IPS-NIHi7 (cell line): ENCODE data around the gene C11orf65.
"Not testable (repeated sequence)": the region's sequence is repeated elsewhere in the genome, so short reads cannot be mapped to it uniquely, and the experiment has no call there.

Experiments used
- DNase-seq: peaks from one replicate; pipeline ENCODE4 v3.0.0; 2012; ENCODE audit warnings: mixed read lengths; ENCODE audit errors: extremely low spot score

Gene C11orf65

GRCh38 chr11:108472681-108473080 lies 5.4 kb upstream of the C11orf65 start:
- DNase-seq, result no peak

GRCh38 chr11:108468478-108468864 lies 1.1 kb upstream of the C11orf65 start:
- no peak for DNase-seq

DNA sequence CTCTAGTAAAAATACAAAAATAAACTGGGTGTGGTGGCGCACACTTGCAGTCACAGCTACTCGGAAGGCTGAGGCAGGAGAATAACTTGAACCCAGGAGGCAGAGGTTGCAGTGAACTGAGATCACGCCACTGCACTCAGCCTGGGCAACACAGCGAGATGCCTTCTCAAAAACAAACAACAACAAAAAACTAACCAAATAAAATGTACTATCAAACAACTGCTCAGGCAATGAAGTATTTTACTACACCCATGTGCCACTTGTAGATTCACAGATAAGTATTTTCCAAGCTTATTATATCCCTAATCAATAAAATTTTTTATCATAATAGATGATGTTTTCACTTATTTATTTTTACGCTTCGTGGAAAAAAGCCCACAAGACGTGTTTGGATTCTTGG lies 924 bp downstream of the C11orf65 start:
- DNase-seq, result no peak

DNA sequence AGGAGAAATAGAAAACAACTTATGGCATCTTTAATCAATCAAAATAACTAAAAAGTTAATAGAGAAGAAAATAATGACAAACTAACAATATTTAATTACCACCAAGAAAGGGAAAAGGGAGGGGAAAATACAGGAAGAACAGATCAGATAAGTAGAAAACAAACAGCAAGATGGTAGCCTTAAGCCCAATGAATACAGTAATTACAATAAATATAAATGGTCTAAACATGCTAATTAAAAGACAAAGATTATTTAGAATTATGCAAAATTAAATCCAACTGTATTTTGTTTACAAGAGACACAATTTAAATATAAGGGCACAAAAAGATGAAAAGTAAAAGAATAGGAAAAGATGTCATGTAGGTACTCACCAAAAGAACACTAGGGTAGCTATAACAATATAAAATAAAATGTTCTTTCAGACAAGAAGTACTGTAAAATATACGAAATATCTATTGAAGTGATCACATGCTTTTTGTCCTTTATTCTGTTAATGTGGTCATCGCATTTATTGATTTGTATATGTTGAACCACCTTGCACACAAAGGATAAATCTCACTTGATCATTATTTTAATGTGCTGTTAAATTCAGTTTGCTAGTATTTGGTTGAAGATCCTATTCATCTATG lies 14.0 kb downstream of the C11orf65 start:
- no peak for DNase-seq

DNA sequence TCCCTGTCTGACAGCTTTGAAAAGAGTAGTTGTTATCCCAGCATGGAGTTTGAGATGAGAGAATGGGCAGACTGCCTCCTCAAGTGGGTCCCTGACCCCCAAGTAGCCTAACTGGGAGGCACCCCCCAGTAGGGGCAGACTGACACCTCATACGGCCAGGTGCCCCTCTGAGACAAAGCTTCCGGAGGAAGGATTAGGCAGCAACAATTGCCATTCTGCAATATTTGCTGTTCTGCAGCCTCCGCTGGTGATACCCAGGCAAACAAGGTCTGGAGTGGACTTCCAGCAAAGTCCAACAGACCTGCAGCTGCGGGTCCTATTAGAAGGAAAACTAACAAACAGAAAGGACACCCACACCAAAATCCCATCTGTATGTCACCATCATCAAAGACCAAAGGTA lies 25.9 kb downstream of the C11orf65 start:
- not testable (repeated sequence) for DNase-seq

GRCh38 chr11:108436594-108436993 lies 30.7 kb downstream of the C11orf65 start:
- no peak for DNase-seq

DNA sequence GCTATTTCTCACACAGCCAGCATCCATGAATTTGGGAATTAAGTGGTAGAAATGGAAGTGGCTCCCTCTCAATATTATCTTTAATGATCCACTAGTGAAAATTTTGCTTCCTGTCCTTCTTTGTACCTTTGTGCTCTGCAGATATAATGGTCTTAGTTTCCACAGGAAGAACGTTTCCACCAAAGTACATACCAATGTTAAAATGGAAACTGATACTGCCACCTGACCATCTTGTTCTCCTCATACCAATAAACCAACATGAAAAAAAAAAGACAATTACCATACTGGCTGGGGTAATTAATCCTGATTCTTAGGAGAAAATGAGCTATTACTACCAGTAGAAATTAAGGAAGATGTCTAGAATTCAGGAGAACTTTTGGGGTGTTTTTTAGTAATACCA lies 32.3 kb downstream of the C11orf65 start:
- DNase-seq, result no peak

GRCh38 chr11:108432783-108433182 lies 34.5 kb downstream of the C11orf65 start:
- DNase-seq, result no peak

- DNase-seq, result no peak
These were observed 35.3 kb downstream of the C11orf65 start for GRCh38 chr11:108431997-108432396.

GRCh38 chr11:108431370-108431769 lies 36.0 kb downstream of the C11orf65 start:
- DNase-seq, result no peak

DNA sequence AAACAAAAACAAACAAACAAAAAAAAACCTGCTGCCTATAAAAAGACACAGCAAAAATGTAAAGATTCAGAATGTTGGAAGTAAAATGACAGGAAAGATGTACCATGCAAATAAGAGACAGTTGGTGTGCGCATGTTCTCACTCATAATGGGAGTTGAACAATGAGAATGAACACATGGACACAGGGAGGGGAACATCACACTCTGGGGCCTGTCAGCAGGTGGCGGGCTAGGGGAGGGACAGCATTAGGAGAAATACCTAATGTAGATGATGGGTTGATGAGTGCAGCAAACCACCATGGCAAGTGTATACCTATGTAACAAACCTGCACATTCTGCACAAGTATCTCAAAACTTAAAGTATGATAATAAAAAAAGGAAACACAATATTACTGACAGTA lies 49.8 kb downstream of the C11orf65 start:
- DNase-seq, result not testable (repeated sequence)

DNA sequence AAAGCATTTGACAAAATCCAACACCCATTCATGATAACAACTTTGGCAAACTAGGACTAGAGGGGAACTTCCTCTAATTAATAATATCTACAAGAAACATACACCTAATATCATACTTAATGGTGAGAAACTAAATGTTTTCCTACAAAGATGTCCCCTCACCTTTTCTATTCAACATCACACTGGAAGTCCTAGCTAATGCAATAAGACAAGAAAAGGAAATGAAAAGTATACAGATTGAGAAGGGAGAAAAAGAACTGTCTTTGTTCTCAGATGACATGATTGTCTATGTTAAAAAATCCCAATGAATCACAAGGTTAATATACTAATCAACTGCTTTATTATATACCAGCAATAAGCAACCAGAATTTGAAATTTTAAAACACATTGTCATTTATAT lies 52.4 kb downstream of the C11orf65 start:
- DNase-seq, result no peak

DNA sequence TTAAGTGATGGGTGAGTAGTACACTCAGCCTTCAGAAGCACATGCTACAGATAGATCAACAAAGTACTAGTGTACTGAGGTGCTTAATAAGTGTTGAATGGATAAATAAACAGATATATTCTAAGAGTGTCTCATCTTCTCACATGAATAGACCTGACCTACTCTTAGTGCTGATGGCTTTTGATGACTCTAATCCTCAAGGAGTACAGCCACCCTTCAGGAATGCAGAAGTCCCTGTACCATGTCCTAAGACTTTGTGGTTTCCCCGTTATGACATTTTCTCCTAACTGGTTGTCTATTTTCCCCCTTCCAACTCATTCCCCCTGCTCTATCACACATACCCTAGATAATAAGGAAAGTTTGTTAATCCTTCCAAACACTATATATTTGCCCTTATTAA lies 61.6 kb downstream of the C11orf65 start:
- DNase-seq, result no peak

DNA sequence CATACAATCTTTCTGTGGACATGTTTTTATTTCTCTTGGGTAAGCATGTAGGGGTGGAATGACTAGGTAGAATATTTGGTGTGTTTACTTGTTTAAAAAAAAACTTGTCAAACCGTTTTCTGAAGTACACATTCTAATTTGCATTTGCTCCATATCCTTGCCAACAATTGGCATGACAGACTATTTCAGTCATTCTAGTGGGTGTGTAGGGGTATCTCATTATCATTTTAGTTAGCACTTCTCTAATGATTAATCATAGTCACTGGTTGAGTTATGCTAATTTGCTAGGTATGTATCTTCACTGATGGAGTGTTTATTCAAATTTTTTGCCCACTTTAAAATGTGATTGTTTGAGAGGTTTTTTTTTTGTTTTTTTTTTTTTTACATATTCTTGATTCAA lies 64.3 kb downstream of the C11orf65 start:
- no peak for DNase-seq

DNA sequence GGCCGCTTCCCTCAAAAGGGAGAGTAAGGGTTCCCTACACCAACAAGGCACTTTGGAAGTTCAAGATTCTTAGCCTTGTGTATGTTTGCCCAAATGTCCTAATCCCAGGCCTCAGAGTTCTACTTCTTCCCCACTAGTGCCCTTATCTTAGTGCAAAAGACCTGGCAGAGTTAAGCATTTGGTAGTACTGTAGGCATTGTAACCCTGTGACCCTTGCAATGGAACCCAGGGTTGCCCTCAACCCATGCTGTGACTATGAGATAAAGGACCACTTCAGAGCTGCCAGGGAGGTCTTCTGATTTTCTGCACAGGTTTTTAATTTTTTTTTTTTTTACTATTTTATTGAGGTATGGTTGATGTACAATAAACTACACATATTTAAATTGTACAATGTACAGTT lies 65.1 kb downstream of the C11orf65 start:
- no peak for DNase-seq

DNA sequence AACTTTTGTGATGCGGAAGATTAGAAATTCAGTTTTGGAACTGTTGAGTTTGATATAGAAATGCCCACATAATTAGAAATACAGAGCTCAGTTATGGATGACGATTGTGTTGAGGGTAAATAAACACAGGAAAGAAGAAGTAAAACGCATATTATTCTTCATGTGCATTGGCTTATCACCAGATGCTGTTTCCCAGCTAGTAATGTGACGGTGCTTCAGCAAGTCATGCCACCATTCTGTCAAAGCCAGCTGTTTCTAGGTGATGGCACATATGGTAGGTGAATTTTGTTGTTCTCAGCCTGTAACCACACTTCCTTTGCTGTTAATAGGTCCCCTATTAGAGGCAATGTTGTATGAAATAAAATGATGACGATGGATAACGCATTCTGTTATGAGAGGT lies 68.9 kb downstream of the C11orf65 start:
- no peak for DNase-seq

DNA sequence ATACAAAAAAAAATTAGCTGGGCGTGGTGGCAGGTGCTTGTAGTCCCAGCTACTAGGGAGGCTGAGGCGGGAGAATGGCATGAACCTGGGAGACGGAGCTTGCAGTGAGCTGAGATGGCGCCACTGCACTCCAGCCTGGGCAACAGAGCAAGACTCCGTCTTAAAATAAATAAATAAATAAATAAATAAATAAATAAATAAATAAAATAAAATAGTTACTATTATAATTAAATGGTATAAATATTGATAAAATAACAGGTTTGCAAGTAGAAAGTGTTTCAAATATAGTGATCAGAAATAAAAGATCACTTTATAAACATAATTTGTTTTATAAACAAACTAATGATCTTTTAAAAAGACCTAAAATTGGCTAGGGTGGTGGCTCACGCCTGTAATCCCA lies 70.7 kb downstream of the C11orf65 start:
- DNase-seq, result not testable (repeated sequence)

DNA sequence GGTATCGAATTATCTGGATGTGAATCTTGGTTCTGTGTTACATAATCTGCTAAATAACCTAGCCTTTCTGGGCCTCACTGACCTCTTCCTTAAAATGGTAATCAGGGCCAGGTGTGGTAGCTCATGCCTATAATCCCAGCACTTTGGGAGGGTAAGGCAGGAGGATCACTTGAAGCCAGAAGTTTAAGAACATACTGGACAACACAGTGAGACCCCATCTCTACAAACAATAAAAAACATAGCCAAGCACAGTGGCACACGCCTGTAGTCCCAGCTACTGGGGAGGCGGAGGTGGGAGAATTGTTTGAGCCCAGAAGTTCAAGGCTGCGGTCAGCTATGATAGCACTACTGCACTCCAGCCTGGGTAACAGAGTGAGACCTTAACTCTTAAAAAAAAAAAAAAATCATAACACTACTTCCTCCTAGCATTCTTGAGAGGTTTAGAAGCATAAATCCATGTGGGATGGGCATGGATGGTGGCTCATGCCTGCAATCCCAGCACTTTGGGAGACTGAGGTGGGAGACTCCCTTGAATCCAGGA lies 72.5 kb downstream of the C11orf65 start:
- no peak for DNase-seq

GRCh38 chr11:108393046-108393445 lies 74.3 kb downstream of the C11orf65 start:
- DNase-seq, result no peak

DNA sequence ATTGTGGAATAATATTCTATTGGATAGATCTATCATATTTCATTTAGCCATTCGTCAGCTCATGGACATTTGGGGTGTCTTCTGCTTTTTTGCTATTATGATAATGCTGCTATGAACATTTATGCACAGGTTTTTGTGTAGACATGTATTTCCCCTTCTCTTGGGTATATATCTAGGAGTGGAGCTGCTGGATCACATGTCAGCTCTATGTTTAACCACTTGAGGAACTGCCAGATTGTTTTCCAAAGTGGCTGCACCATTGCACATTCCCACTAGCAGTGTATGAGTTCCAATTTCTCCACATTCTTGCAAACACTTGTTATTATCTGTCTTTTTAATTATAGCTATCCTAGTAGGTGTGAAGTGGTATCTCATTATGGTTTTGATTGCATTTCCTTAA lies 75.0 kb downstream of the C11orf65 start:
- no peak for DNase-seq

DNA sequence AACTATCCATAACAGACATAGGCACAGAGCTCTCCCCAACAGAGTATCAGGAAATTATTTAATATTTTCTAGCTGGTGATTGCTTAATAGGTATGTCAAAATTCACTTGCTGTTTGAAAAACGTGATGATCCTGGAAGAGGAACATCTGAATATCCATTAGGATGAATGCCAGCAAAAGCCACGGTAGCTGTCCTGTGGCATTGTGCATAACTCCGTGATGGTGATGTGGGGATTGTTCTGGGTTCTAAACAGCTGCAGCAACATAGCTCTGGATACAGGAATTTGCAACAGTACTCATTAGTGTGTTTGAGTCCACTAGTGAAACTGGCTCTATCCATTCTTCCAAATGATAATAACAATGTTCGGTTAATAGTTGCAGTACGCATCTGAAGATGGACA lies 78.8 kb downstream of the C11orf65 start:
- DNase-seq, result no peak

GRCh38 chr11:108373505-108373904 lies 93.8 kb downstream of the C11orf65 start:
- DNase-seq, result not testable (repeated sequence)

GRCh38 chr11:108370990-108371389 lies 96.3 kb downstream of the C11orf65 start:
- no peak for DNase-seq

GRCh38 chr11:108370315-108370714 lies 97.0 kb downstream of the C11orf65 start:
- DNase-seq, result no peak
